Measurements from ENCODE around the gene ARL8B. TPM values are rescaled to one million over a fixed set of nuclear protein-coding genes. Genes with fewer than 3 reads are reported as not detected.

Gene ARL8B
- total RNA-seq, 4 donors from 2014 or later, result 60.3 to 74.4 (median 66.0) TPM

GRCh38 chr3:5087209-5087608 lies 34.9 kb upstream of the ARL8B start:
- TF ChIP-seq POLR2AphosphoS5 (IDR thresholded peaks at IDR 0.05) (no peak), CTCF (IDR thresholded peaks at IDR 0.05) (no peak), EP300 (IDR thresholded peaks at IDR 0.05) (no peak), POLR2A (IDR thresholded peaks at IDR 0.05) (no peak)
- H3K4me1 ChIP-seq, result no peaks in the 10 kb centered on the region
- H3K36me3 ChIP-seq, result no peaks in the 10 kb centered on the region
- no peak overlapping the region for H3K4me3 ChIP-seq
- H3K27ac ChIP-seq, result no peak overlapping the region
- WGBS, result 66% methylated on average over 4 of the region's 4 CpGs
- no peaks in the 10 kb centered on the region for H3K9me3 ChIP-seq
- DNase-seq (ENCODE audit: low spot score in 2 of 2), result peak in 1 of 2 donors; percentile 6
- no peaks in the 10 kb centered on the region for H3K27me3 ChIP-seq

- 88% methylated on average over 4 of the region's 5 CpGs for WGBS
- no peaks in the 10 kb centered on the region for H3K9me3 ChIP-seq
- H3K27me3 ChIP-seq, result no peaks in the 10 kb centered on the region
- H3K4me3 ChIP-seq, result no peak overlapping the region
- DNase-seq (ENCODE audit: low spot score in 2 of 2), result no peak
- H3K4me1 ChIP-seq, result no peaks in the 10 kb centered on the region
- TF ChIP-seq POLR2A (IDR thresholded peaks at IDR 0.05) (no peak), POLR2AphosphoS5 (IDR thresholded peaks at IDR 0.05) (no peak), CTCF (IDR thresholded peaks at IDR 0.05) (no peak), EP300 (IDR thresholded peaks at IDR 0.05) (no peak)
- H3K27ac ChIP-seq, result no peak overlapping the region
- no peaks in the 10 kb centered on the region for H3K36me3 ChIP-seq
Observed at GRCh38 chr3:5090197-5090596, 31.9 kb upstream of the ARL8B start.

DNA sequence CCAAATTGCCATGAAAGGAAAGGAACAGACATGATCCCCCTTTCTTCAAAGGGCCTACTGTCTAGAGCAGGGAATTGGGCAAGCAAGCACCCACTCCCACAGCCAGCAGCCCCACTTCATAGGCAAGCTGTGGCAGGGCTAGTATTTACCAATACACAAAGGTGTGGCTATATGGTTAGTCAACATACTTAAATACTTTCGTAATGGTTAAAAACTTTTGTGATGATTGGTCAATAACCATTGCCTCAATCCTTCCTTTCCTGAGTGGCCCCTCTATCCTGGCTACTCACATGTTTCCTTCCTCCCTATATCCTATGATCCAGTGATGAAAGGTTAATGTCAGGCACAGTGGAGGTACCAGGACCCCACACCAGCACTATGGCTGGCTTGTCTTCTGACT lies 30.1 kb upstream of the ARL8B start:
- no peaks in the 10 kb centered on the region for H3K9me3 ChIP-seq

DNA sequence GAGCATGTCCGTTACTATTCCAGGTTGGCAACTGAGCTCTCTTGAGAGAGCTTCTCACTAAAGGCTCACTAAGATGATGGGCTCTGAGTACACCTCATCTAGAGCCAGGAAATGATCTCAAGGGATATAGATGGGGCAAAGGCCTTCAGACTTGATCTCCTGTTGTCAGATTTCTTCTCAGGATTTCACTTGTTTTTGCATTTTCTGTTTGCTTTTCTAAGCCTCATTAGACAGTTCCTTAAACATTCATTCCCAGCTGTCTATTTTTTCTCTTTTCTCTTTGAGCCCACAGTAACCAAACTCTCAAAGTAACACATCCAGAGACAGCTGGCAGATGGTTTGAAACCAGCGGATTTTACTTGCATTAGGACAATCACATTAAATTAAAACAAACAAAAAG lies 28.4 kb upstream of the ARL8B start:
- peaks cover 7% of the 10 kb centered on the region for H3K4me1 ChIP-seq
- H3K27ac ChIP-seq, result no peak overlapping the region
- 69% methylated on average over 2 of the region's 2 CpGs for WGBS
- H3K9me3 ChIP-seq, result no peaks in the 10 kb centered on the region
- no peak for DNase-seq (ENCODE audit: low spot score in 2 of 2)
- TF ChIP-seq EP300 (IDR thresholded peaks at IDR 0.05), result no peak
- no peak overlapping the region for H3K4me3 ChIP-seq
- no peaks in the 10 kb centered on the region for H3K27me3 ChIP-seq
- H3K36me3 ChIP-seq, result no peaks in the 10 kb centered on the region

More for the DNA sequence above, 30.1 kb upstream of the ARL8B start:
- DNase-seq (ENCODE audit: low spot score in 2 of 2), result no peak
- WGBS, result 50% methylated on average over 1 of the region's 1 CpG
- H3K36me3 ChIP-seq, result no peaks in the 10 kb centered on the region
- TF ChIP-seq EP300 (IDR thresholded peaks at IDR 0.05) (no peak), CTCF (IDR thresholded peaks at IDR 0.05) (no peak), POLR2AphosphoS5 (IDR thresholded peaks at IDR 0.05) (no peak), POLR2A (IDR thresholded peaks at IDR 0.05) (no peak)
- H3K27ac ChIP-seq, result no peak overlapping the region
- H3K4me1 ChIP-seq, result peaks cover 7% of the 10 kb centered on the region
- H3K27me3 ChIP-seq, result no peaks in the 10 kb centered on the region
- H3K4me3 ChIP-seq, result no peak overlapping the region

- peaks cover 7% of the 10 kb centered on the region for H3K4me1 ChIP-seq
- no peak overlapping the region for H3K27ac ChIP-seq
- TF ChIP-seq POLR2AphosphoS5 (IDR thresholded peaks at IDR 0.05), result no peak
- TF ChIP-seq POLR2A (IDR thresholded peaks at IDR 0.05), result no peak
- no peak for TF ChIP-seq CTCF (IDR thresholded peaks at IDR 0.05)
- no peak for TF ChIP-seq EP300 (IDR thresholded peaks at IDR 0.05)
- no peaks in the 10 kb centered on the region for H3K27me3 ChIP-seq
- no peaks in the 10 kb centered on the region for H3K36me3 ChIP-seq
- peak overlapping the region; percentile 39 for H3K4me3 ChIP-seq
- DNase-seq (ENCODE audit: low spot score in 2 of 2), result peak in 1 of 2 donors; percentile 63
- WGBS, result 3% methylated on average over 17 of the region's 34 CpGs
- H3K9me3 ChIP-seq, result no peaks in the 10 kb centered on the region
Observed at GRCh38 chr3:5095886-5096285, 26.2 kb upstream of the ARL8B start.
